Activated B cell treated with CpG ODN at 0.5 μM for 24 hours (primary cell): ENCODE data around the gene SEMA6A. TPM values are rescaled to one million over a fixed set of nuclear protein-coding genes. Genes with fewer than 3 reads are reported as not detected.

ENCODE experiments used
- ATAC-seq: fragments of 200-7000 bp; cut with Tn5 transposase; one replicate; pipeline ENCODE4 v1.10.0; 2021; ENCODE audit warnings: low read depth, mild to moderate bottlenecking, moderate library complexity
- CTCF ChIA-PET: fragments of 350-600 bp; sonication (Branson Sonifier 250); formaldehyde crosslinking; loops from one replicate; lab custom pipeline; 2021; ENCODE audit warnings: antibody characterized with exemption; lab: Charles Lee
- POLR2A ChIA-PET: fragments of 350-600 bp; sonication (Branson Sonifier 250); formaldehyde crosslinking; loops from one replicate; lab custom pipeline; 2021; ENCODE audit warnings: antibody characterized with exemption; lab: Charles Lee
- DNase-seq: peaks from one replicate; pipeline ENCODE4 v3.0.0; 2022
- H3K27ac Mint-ChIP-seq: one replicate; pipeline ENCODE4 v1.8.0; 2020; ENCODE audit warnings: mixed read lengths
- H3K27me3 Mint-ChIP-seq: one replicate; pipeline ENCODE4 v1.8.0; 2021; ENCODE audit warnings: mixed read lengths
- H3K36me3 Mint-ChIP-seq: one replicate; pipeline ENCODE4 v1.8.0; 2021; ENCODE audit warnings: low read depth, mixed read lengths
- H3K4me1 Mint-ChIP-seq: one replicate; pipeline ENCODE4 v1.8.0; 2021; ENCODE audit warnings: mixed read lengths
- H3K4me3 Mint-ChIP-seq: one replicate; pipeline ENCODE4 v1.8.0; 2020; ENCODE audit warnings: mild to moderate bottlenecking, mixed read lengths
- H3K9me3 Mint-ChIP-seq: one replicate; pipeline ENCODE4 v1.8.0; 2020; ENCODE audit warnings: mixed read lengths
- intact Hi-C: fragments of 100-400 bp; cut with micrococcal nuclease; formaldehyde crosslinking; loops from one replicate; pipeline ENCODE4 v1.15.1; 2024
- total RNA-seq: library from RNA; stranded (reverse); gene quantifications from 2 replicates; pipeline ENCODE4 v1.2.3, GENCODE V29; 2022
- TF ChIP-seq, protein P1 (sequence below): fragments of 200-600 bp; IDR thresholded peaks from one replicate; pipeline ENCODE4 v1.8.0; 2022; ENCODE audit warnings: antibody characterized with exemption, mild to moderate bottlenecking

SEMA6A gene
- total RNA-seq, 1 donor from 2014 or later, result 0.20 TPM

DNA sequence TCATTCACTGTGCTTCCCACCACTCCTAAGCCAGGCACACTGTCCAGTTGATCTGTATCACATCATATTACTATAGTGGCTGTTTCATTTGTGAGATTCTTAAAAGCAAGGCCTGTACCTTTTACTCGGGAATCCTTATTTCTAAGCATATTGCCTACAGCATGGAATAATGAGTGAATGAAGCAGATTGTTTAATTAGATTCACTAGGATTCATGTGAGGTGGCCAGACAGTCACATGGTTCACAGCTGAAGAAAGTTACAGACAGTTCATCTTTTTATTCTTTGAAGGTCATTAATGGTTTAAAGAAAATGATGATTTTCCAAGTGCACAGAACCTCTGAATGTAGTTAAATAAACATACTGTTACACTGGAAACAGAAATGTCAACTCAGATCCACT lies 24.3 kb upstream of the SEMA6A start:
- ChIA-PET POLR2A (no interaction called here), CTCF (no interaction called here)
- H3K36me3 Mint-ChIP-seq, result no peaks in the 10 kb centered on the region
- H3K27me3 Mint-ChIP-seq, result peaks cover 9% of the 10 kb centered on the region
- DNase-seq (no peak), ATAC-seq (no peak)
- H3K4me1 Mint-ChIP-seq, result no peaks in the 10 kb centered on the region
- no peak overlapping the region for H3K4me3 Mint-ChIP-seq
- TF ChIP-seq, protein P1, sequence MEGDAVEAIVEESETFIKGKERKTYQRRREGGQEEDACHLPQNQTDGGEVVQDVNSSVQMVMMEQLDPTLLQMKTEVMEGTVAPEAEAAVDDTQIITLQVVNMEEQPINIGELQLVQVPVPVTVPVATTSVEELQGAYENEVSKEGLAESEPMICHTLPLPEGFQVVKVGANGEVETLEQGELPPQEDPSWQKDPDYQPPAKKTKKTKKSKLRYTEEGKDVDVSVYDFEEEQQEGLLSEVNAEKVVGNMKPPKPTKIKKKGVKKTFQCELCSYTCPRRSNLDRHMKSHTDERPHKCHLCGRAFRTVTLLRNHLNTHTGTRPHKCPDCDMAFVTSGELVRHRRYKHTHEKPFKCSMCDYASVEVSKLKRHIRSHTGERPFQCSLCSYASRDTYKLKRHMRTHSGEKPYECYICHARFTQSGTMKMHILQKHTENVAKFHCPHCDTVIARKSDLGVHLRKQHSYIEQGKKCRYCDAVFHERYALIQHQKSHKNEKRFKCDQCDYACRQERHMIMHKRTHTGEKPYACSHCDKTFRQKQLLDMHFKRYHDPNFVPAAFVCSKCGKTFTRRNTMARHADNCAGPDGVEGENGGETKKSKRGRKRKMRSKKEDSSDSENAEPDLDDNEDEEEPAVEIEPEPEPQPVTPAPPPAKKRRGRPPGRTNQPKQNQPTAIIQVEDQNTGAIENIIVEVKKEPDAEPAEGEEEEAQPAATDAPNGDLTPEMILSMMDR, result no peak
- no peak overlapping the region for H3K27ac Mint-ChIP-seq
- H3K9me3 Mint-ChIP-seq, result no peaks in the 10 kb centered on the region
- intact Hi-C loops, result no loop called here

DNA sequence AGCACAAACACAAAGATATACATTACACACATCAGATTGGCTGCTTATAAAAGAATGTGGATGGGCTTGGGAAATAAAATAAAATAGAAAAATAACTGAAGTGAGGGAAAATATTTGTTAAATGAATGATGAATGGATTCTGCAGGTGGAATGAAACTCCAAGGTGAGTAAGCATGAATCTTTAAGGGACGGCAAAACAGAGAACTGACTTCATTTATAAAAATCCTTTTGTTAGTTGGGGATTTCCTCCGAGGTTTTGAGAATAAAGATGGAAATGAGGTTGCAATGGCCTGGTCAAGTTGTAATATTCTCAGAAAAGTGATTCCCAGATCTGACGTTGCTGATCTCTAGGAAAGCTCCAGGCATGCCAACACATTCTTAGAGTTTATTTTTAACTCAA lies 20.9 kb upstream of the SEMA6A start:
- DNase-seq, result no peak
- Mint-ChIP-seq H3K4me3 (no peak overlapping the region), H3K9me3 (peaks cover 5% of the 10 kb centered on the region)

GRCh38 chr5:116593340-116593739 lies 18.7 kb upstream of the SEMA6A start:
- H3K4me3 Mint-ChIP-seq, result no peak overlapping the region
- TF ChIP-seq, protein P1, result no peak
- CTCF ChIA-PET, result no interaction called here
- DNase-seq, result no peak
- ATAC-seq, result no peak
- intact Hi-C loops, result no loop called here
- no peaks in the 10 kb centered on the region for H3K4me1 Mint-ChIP-seq
- H3K36me3 Mint-ChIP-seq, result no peaks in the 10 kb centered on the region
- POLR2A ChIA-PET, result no interaction called here
- H3K27ac Mint-ChIP-seq, result no peak overlapping the region
- H3K9me3 Mint-ChIP-seq, result peaks cover 5% of the 10 kb centered on the region
- no peaks in the 10 kb centered on the region for H3K27me3 Mint-ChIP-seq

More for the DNA sequence above, 20.9 kb upstream of the SEMA6A start:
- no peak overlapping the region for H3K27ac Mint-ChIP-seq
- intact Hi-C loops, result no loop called here
- TF ChIP-seq, protein P1, result no peak
- no peaks in the 10 kb centered on the region for H3K4me1 Mint-ChIP-seq
- no peak for ATAC-seq
- ChIA-PET CTCF (no interaction called here), POLR2A (no interaction called here)
- no peaks in the 10 kb centered on the region for H3K36me3 Mint-ChIP-seq
- H3K27me3 Mint-ChIP-seq, result peaks cover 4% of the 10 kb centered on the region

DNA sequence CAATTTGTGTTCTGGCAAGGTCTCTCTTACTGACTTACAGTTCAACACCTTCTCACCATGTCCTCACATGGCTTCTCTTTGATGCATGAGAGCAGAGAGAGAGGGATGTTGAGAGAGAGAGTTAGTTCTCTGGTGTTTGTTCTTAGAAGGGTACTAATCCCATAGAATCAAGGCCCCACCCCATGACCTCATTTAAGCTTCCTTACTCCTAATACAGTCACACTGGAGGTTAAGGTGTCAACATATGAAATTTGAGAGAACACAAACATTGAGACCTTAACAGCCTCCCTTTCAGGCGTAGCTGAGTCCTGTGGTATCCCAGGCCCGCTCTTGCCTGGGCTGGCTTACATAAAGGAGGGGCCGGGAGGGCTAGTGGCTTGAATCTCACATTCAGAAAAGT lies 10.6 kb upstream of the SEMA6A start:
- DNase-seq, result no peak
- TF ChIP-seq, protein P1, result no peak
- Mint-ChIP-seq H3K27ac (no peak overlapping the region), H3K4me3 (no peak overlapping the region), H3K36me3 (no peaks in the 10 kb centered on the region), H3K27me3 (peaks cover 23% of the 10 kb centered on the region), H3K4me1 (no peaks in the 10 kb centered on the region), H3K9me3 (no peaks in the 10 kb centered on the region)
- intact Hi-C loops, result no loop called here
- no peak for ATAC-seq
- POLR2A ChIA-PET, result no interaction called here
- CTCF ChIA-PET, result no interaction called here

- no peak for ATAC-seq
- POLR2A ChIA-PET, result no interaction called here
Measured at GRCh38 chr5:116583862-116584222, 9.2 kb upstream of the SEMA6A start.

More at GRCh38 chr5:116583862-116584222, 9.2 kb upstream of the SEMA6A start:
- Mint-ChIP-seq H3K36me3 (no peaks in the 10 kb centered on the region), H3K27me3 (peaks cover 30% of the 10 kb centered on the region), H3K9me3 (no peaks in the 10 kb centered on the region), H3K4me1 (no peaks in the 10 kb centered on the region), H3K4me3 (no peak overlapping the region), H3K27ac (no peak overlapping the region)
- DNase-seq, result no peak
- intact Hi-C loops, result no loop called here
- TF ChIP-seq, protein P1, result no peak
- CTCF ChIA-PET, result no interaction called here
